BLaER1 treated with 17β-estradiol and CSF1 and Interleukin-3, amounts not matched to agents 10 nM and 100 nM (cell line): ENCODE data around the gene ARMC9.
"Not testable (repeated sequence)": the region's sequence is repeated elsewhere in the genome, so short reads cannot be mapped to it uniquely, and the experiment has no call there.

Experiments
- H3K27ac ChIP-seq, 11 experiments: shearing (Covaris generic); formaldehyde crosslinking; 2 replicates each; pipeline ENCODE4 v1.8.1; 2022
- H3K27me3 ChIP-seq, 11 experiments: shearing (Covaris generic); formaldehyde crosslinking; 2 replicates each; pipeline ENCODE4 v1.8.1; 2022
- H3K36me3 ChIP-seq, 11 experiments: shearing (Covaris generic); formaldehyde crosslinking; 2 replicates each; pipeline ENCODE4 v1.8.1; 2022
- H3K4me1 ChIP-seq, 10 experiments: shearing (Covaris generic); formaldehyde crosslinking; 2 replicates each; pipeline ENCODE4 v1.8.1; 2022
- H3K4me2 ChIP-seq, 11 experiments: shearing (Covaris generic); formaldehyde crosslinking; 2 replicates each; pipeline ENCODE4 v1.8.1; 2022
- H3K4me3 ChIP-seq, 10 experiments: shearing (Covaris generic); formaldehyde crosslinking; 2 replicates each; pipeline ENCODE4 v1.8.1; 2022
- H3K9ac ChIP-seq, 11 experiments: shearing (Covaris generic); formaldehyde crosslinking; 2 replicates each; pipeline ENCODE4 v1.8.1; 2022
- H3K9me3 ChIP-seq, 11 experiments: shearing (Covaris generic); formaldehyde crosslinking; replicated peaks in 1 of 11; 2 replicates each; pipeline ENCODE4 v1.8.1; 2022
- H4K20me1 ChIP-seq, 11 experiments: shearing (Covaris generic); formaldehyde crosslinking; 2 replicates each; pipeline ENCODE4 v1.8.1; 2022
- Cebpa-rat ChIP-seq, 11 experiments: shearing (Covaris generic); IDR thresholded peaks; 2 replicates each; pipeline ENCODE4 v1.8.1; 2022

The ARMC9 gene

GRCh38 chr2:231193216-231193615 lies 5.2 kb upstream of the ARMC9 start:
- Histone ChIP-seq H3K27me3 (peaks cover 36 to 49% (median 45%) of the 10 kb centered on the region in 11 experiments), H3K9me3 (peaks cover 0 to 6% (median 0%) of the 10 kb centered on the region in 11 experiments; a peak in 1 of 22 replicates), H4K20me1 (0 out of 22 replicates have a peak, but pooled peaks cover 0 to 4% (median 0%) of the 10 kb centered on the region in 11 experiments), H3K27ac (no peak overlapping the region), H3K4me2 (no peak overlapping the region), H3K4me3 (no peak overlapping the region), H3K9ac (no peak overlapping the region), H3K4me1 (peaks cover 4 to 7% (median 6%) of the 10 kb centered on the region in 10 experiments; a peak in 17 of 20 replicates), H3K36me3 (no peaks in the 10 kb centered on the region)
- no peak for TF ChIP-seq Cebpa-rat (IDR thresholded peaks at IDR 0.05)

GRCh38 chr2:231196592-231196991 lies 1.8 kb upstream of the ARMC9 start:
- H3K4me2 ChIP-seq = no peak overlapping the region
- no peak for TF ChIP-seq Cebpa-rat (IDR thresholded peaks at IDR 0.05)

GRCh38 chr2:231197196-231197595 lies 1.2 kb upstream of the ARMC9 start:
- H3K4me3 ChIP-seq, H4K20me1 ChIP-seq, H3K4me2 ChIP-seq, H3K27me3 ChIP-seq, H3K27ac ChIP-seq, H3K9me3 ChIP-seq, H3K36me3 ChIP-seq, H3K9ac ChIP-seq: not testable (repeated sequence)
- H3K4me1 ChIP-seq = peaks cover 9 to 25% (median 14%) of the 10 kb centered on the region in 10 experiments; a peak in 19 of 20 replicates

More at GRCh38 chr2:231196592-231196991, 1.8 kb upstream of the ARMC9 start:
- Histone ChIP-seq H4K20me1 (no peaks in the 10 kb centered on the region), H3K27me3 (peaks cover 6 to 15% (median 11%) of the 10 kb centered on the region in 11 experiments), H3K36me3 (no peaks in the 10 kb centered on the region), H3K27ac (no peak overlapping the region), H3K4me3 (no peak overlapping the region), H3K9me3 (peaks cover 0 to 6% (median 0%) of the 10 kb centered on the region in 11 experiments; a peak in 1 of 22 replicates), H3K9ac (no peak overlapping the region), H3K4me1 (peaks cover 9 to 25% (median 14%) of the 10 kb centered on the region in 10 experiments; a peak in 19 of 20 replicates)

- Histone ChIP-seq H3K4me3 (peak overlapping the region; percentile 62 to 81 (median 76)), H3K36me3 (no peaks in the 10 kb centered on the region), H3K27me3 (peaks cover 0 to 3% (median 0%) of the 10 kb centered on the region in 11 experiments; a peak in 4 of 22 replicates), H4K20me1 (no peaks in the 10 kb centered on the region), H3K27ac (peak overlapping the region in 9 of 11 experiments; percentile 23 to 63 (median 40); a peak in 17 of 22 replicates), H3K4me2 (peak overlapping the region; percentile 82 to 97 (median 94)), H3K4me1 (peaks cover 10 to 25% (median 14%) of the 10 kb centered on the region in 10 experiments; a peak in 19 of 20 replicates), H3K9ac (peak overlapping the region; percentile 54 to 79 (median 70)), H3K9me3 (peaks cover 0 to 6% (median 0%) of the 10 kb centered on the region in 11 experiments; a peak in 1 of 22 replicates)
- no peak for TF ChIP-seq Cebpa-rat (IDR thresholded peaks at IDR 0.05)
These were observed 633 bp upstream of the ARMC9 start for GRCh38 chr2:231197706-231198290.

GRCh38 chr2:231199219-231199618 lies 788 bp downstream of the ARMC9 start:
- Histone ChIP-seq H3K9me3 (peaks cover 0 to 6% (median 0%) of the 10 kb centered on the region in 11 experiments; a peak in 1 of 22 replicates), H3K4me1 (peaks cover 13 to 25% (median 14%) of the 10 kb centered on the region in 10 experiments; a peak in 19 of 20 replicates), H3K4me2 (peak overlapping the region; percentile 82 to 97 (median 94)), H3K36me3 (no peaks in the 10 kb centered on the region), H3K9ac (peak overlapping the region in 4 of 11 experiments; percentile 62 to 79 (median 76); a peak in 9 of 22 replicates), H3K4me3 (peak overlapping the region; percentile 62 to 81 (median 76); a peak in 18 of 20 replicates), H3K27me3 (no peaks in the 10 kb centered on the region), H4K20me1 (no peaks in the 10 kb centered on the region), H3K27ac (no peak overlapping the region)
- TF ChIP-seq Cebpa-rat (IDR thresholded peaks at IDR 0.05) = no peak

- H3K9ac ChIP-seq = no peak overlapping the region
- H4K20me1 ChIP-seq = no peaks in the 10 kb centered on the region
- no peak overlapping the region for H3K27ac ChIP-seq
- H3K27me3 ChIP-seq = no peaks in the 10 kb centered on the region
- no peak overlapping the region for H3K4me3 ChIP-seq
- peak overlapping the region in 2 of 11 experiments; percentile 20 to 47; a peak in 2 of 22 replicates for H3K4me2 ChIP-seq
- no peaks in the 10 kb centered on the region for H3K36me3 ChIP-seq
- H3K9me3 ChIP-seq = peaks cover 0 to 6% (median 0%) of the 10 kb centered on the region in 11 experiments; a peak in 1 of 22 replicates
- H3K4me1 ChIP-seq = peaks cover 13 to 25% (median 14%) of the 10 kb centered on the region in 10 experiments; a peak in 19 of 20 replicates
- TF ChIP-seq Cebpa-rat (IDR thresholded peaks at IDR 0.05) = no peak
These were observed 2.5 kb downstream of the ARMC9 start for GRCh38 chr2:231200805-231201474.

GRCh38 chr2:231201475-231201814 lies 3.0 kb downstream of the ARMC9 start:
- no peak overlapping the region for H3K9ac ChIP-seq
- no peak overlapping the region for H3K27ac ChIP-seq
- peaks cover 0 to 4% (median 0%) of the 10 kb centered on the region in 11 experiments; a peak in 1 of 22 replicates for H3K9me3 ChIP-seq
- H3K27me3 ChIP-seq = no peaks in the 10 kb centered on the region
- no peaks in the 10 kb centered on the region for H4K20me1 ChIP-seq
- H3K4me3 ChIP-seq = no peak overlapping the region
- H3K4me1 ChIP-seq = peaks cover 13 to 25% (median 14%) of the 10 kb centered on the region in 10 experiments; a peak in 19 of 20 replicates
- no peak for TF ChIP-seq Cebpa-rat (IDR thresholded peaks at IDR 0.05)
- peak overlapping the region in 1 of 11 experiments; percentile 47; a peak in 1 of 22 replicates for H3K4me2 ChIP-seq
- no peaks in the 10 kb centered on the region for H3K36me3 ChIP-seq

- Histone ChIP-seq H3K36me3 (no peaks in the 10 kb centered on the region), H3K9me3 (no peaks in the 10 kb centered on the region), H3K4me3 (no peak overlapping the region), H3K27ac (no peak overlapping the region), H3K9ac (no peak overlapping the region), H3K27me3 (no peaks in the 10 kb centered on the region), H4K20me1 (no peaks in the 10 kb centered on the region), H3K4me1 (peaks cover 7 to 20% (median 9%) of the 10 kb centered on the region in 10 experiments; a peak in 15 of 20 replicates), H3K4me2 (peak overlapping the region in 1 of 11 experiments; percentile 2; a peak in 1 of 22 replicates)
- no peak for TF ChIP-seq Cebpa-rat (IDR thresholded peaks at IDR 0.05)
These were observed 4.7 kb downstream of the ARMC9 start for GRCh38 chr2:231203087-231203486.

- Histone ChIP-seq H3K9me3 (no peaks in the 10 kb centered on the region), H3K27me3 (no peaks in the 10 kb centered on the region), H3K36me3 (no peaks in the 10 kb centered on the region), H3K27ac (no peak overlapping the region), H3K4me1 (peaks cover 1 to 14% (median 3%) of the 10 kb centered on the region in 10 experiments; a peak in 13 of 20 replicates), H3K4me2 (no peak overlapping the region), H4K20me1 (no peaks in the 10 kb centered on the region), H3K4me3 (no peak overlapping the region), H3K9ac (no peak overlapping the region)
- TF ChIP-seq Cebpa-rat (IDR thresholded peaks at IDR 0.05) = no peak
These were observed 5.7 kb downstream of the ARMC9 start for GRCh38 chr2:231204146-231204545.
